ENCODE results near the gene CHD9.

GRCh38 chr16:53168744-53169143 lies 114.0 kb downstream of the CHD9 start:
- TF ChIP-seq YY1 (IDR thresholded peaks at IDR 0.05; ENCODE audit: insufficient read depth, insufficient read length) = no peak
- TF ChIP-seq ZNF274 (IDR thresholded peaks at IDR 0.05; ENCODE audit: low read depth, low read length) = no peak

All from NT2/D1 (cell line).